Measurements from ENCODE around the gene NUTM2A. TPM values are rescaled to one million over a fixed set of nuclear protein-coding genes. Genes with fewer than 3 reads are reported as not detected.
"Not testable (repeated sequence)": the region's sequence is repeated elsewhere in the genome, so short reads cannot be mapped to it uniquely, and the experiment has no call there.

Gene NUTM2A
- total RNA-seq, 1 donor from 2014 or later: 2.2 TPM

DNA sequence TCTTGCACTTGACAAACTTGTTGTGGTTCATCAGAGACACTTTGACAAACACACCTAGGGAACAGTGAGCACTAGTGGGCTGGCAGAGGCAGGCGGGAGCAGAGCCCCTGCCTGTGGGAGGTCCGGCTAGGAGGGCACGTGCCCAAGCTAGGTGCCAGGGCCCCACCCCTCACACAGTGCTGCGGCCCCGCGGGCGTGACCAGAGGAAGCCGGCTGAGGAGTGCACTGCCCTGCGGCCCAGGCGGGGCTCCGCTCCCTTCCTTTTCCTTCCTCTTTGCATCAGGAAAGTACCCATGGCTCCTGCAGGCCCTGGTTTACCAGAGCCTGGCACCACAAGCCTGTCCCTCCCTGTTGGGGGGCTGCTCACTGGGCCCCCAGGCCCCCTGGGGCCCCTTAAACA lies 9.1 kb upstream of the NUTM2A start:
- H3K4me3 ChIP-seq; H3K36me3 ChIP-seq; intact Hi-C loops (cut with micrococcal nuclease); H3K9me3 ChIP-seq (replicated peaks); H3K27me3 ChIP-seq (ENCODE audit: low read depth): not testable (repeated sequence)
- Histone ChIP-seq H3K4me1 (peaks cover 11% of the 10 kb centered on the region), H3K27ac (replicated peaks) (peak overlapping the region; percentile 38)
- DNase-seq: peak; percentile 35

GRCh38 chr10:87219370-87219769 lies 5.9 kb upstream of the NUTM2A start:
- H3K4me3 ChIP-seq; H3K36me3 ChIP-seq; H3K27ac ChIP-seq (replicated peaks); H3K4me1 ChIP-seq; H3K9me3 ChIP-seq (replicated peaks); intact Hi-C loops (cut with micrococcal nuclease); H3K27me3 ChIP-seq (ENCODE audit: low read depth); DNase-seq: not testable (repeated sequence)

- not testable (repeated sequence) for DNase-seq, H3K36me3 ChIP-seq
These were observed 2.5 kb upstream of the NUTM2A start for GRCh38 chr10:87222789-87223188.

DNA sequence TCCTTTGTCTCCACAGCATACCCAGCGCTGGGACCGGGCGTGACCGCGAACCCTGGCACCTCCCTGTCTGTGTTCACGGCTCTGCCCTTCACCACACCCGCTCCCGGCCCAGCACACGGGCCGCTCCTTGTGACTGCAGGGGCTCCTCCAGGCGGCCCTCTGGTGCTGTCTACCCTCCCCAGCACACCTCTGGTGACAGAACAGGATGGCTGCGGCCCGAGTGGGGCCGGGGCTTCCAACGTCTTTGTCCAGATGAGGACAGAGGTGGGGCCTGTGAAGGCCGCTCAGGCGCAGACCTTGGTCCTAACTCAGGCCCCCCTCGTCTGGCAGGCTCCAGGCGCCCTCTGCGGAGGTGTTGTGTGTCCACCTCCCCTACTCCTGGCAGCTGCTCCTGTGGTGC lies 3.0 kb downstream of the NUTM2A start:
- H3K4me1 ChIP-seq; H3K36me3 ChIP-seq; H3K27ac ChIP-seq (replicated peaks); DNase-seq; H3K9me3 ChIP-seq (replicated peaks); intact Hi-C loops (cut with micrococcal nuclease); H3K4me3 ChIP-seq; H3K27me3 ChIP-seq (ENCODE audit: low read depth): not testable (repeated sequence)

More at GRCh38 chr10:87222789-87223188, 2.5 kb upstream of the NUTM2A start:
- H3K4me3 ChIP-seq; intact Hi-C loops (cut with micrococcal nuclease); H3K27me3 ChIP-seq (ENCODE audit: low read depth); H3K27ac ChIP-seq (replicated peaks); H3K4me1 ChIP-seq; H3K9me3 ChIP-seq (replicated peaks): not testable (repeated sequence)

- H3K36me3 ChIP-seq; intact Hi-C loops (cut with micrococcal nuclease); H3K9me3 ChIP-seq (replicated peaks); H3K4me3 ChIP-seq; H3K27ac ChIP-seq (replicated peaks); H3K27me3 ChIP-seq (ENCODE audit: low read depth); H3K4me1 ChIP-seq; DNase-seq: not testable (repeated sequence)
These were observed 4.0 kb downstream of the NUTM2A start for GRCh38 chr10:87229211-87229610.

DNA sequence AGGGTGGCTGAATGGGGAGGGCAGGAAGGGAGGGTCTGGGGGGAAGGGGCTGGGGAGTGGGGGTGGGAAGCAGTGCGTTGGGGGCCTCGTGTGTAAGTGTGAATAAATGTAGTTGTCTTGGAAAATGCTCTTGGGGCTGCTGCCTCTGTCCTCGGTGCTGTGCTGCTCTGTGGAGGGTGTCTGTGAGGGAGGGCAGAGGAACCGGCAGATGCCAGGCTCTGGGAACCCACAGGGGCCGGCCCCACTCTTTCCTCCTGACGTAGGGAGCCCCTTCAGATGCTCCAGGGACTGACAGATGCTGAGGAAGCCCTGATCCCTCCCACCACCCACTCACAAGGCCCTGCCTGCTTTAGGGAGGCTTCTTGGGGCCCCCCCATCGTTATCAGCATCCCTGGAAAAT lies 9.6 kb downstream of the NUTM2A start:
- H3K36me3 ChIP-seq; H3K4me1 ChIP-seq; H3K27me3 ChIP-seq (ENCODE audit: low read depth); DNase-seq; H3K27ac ChIP-seq (replicated peaks); intact Hi-C loops (cut with micrococcal nuclease); H3K9me3 ChIP-seq (replicated peaks); H3K4me3 ChIP-seq: not testable (repeated sequence)

GRCh38 chr10:87237244-87237643 lies 12.0 kb downstream of the NUTM2A start:
- intact Hi-C loops (cut with micrococcal nuclease); H3K9me3 ChIP-seq (replicated peaks); DNase-seq: not testable (repeated sequence)

GRCh38 chr10:87239346-87239808 lies 14.1 kb downstream of the NUTM2A start:
- H3K36me3 ChIP-seq; H3K4me1 ChIP-seq; H3K4me3 ChIP-seq; H3K27ac ChIP-seq (replicated peaks); H3K27me3 ChIP-seq (ENCODE audit: low read depth); DNase-seq; intact Hi-C loops (cut with micrococcal nuclease); H3K9me3 ChIP-seq (replicated peaks): not testable (repeated sequence)

More at GRCh38 chr10:87237244-87237643, 12.0 kb downstream of the NUTM2A start:
- H3K27me3 ChIP-seq (ENCODE audit: low read depth); H3K27ac ChIP-seq (replicated peaks); H3K4me1 ChIP-seq; H3K4me3 ChIP-seq; H3K36me3 ChIP-seq: not testable (repeated sequence)

- H3K27me3 ChIP-seq (ENCODE audit: low read depth); intact Hi-C loops (cut with micrococcal nuclease); H3K27ac ChIP-seq (replicated peaks); H3K4me1 ChIP-seq; H3K9me3 ChIP-seq (replicated peaks); H3K36me3 ChIP-seq; H3K4me3 ChIP-seq; DNase-seq: not testable (repeated sequence)
These were observed 16.9 kb downstream of the NUTM2A start for GRCh38 chr10:87242192-87242591.

GRCh38 chr10:87247335-87247734 lies 22.1 kb downstream of the NUTM2A start:
- H3K9me3 ChIP-seq (replicated peaks); H3K27ac ChIP-seq (replicated peaks); H3K4me1 ChIP-seq; intact Hi-C loops (cut with micrococcal nuclease); DNase-seq; H3K36me3 ChIP-seq; H3K4me3 ChIP-seq; H3K27me3 ChIP-seq (ENCODE audit: low read depth): not testable (repeated sequence)

DNA sequence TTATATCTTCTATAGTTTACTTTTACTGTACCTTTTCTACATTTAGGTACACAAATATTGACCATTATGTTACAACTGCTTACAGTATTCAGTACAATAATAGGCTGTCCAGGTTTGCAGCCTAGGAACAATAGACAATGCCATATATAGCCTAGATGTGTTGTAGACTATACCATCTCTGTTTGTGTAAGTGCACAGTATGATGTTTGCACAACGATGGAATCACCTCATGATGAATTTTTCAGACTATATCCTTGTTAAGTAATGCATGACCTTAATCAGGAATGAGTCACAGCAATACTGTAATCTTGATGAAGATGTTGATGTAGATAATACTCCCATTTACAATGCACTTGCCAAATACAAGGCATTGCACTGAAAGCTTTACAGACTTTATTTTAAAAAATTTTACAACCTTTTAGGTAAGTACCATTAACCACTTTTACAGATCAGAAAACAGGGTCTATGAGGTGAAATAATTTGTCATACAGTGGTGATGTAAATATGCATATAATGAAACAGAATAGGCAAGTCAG lies 23.6 kb downstream of the NUTM2A start:
- H3K4me1 ChIP-seq; H3K9me3 ChIP-seq (replicated peaks); intact Hi-C loops (cut with micrococcal nuclease); DNase-seq; H3K27me3 ChIP-seq (ENCODE audit: low read depth); H3K4me3 ChIP-seq; H3K36me3 ChIP-seq; H3K27ac ChIP-seq (replicated peaks): not testable (repeated sequence)

DNA sequence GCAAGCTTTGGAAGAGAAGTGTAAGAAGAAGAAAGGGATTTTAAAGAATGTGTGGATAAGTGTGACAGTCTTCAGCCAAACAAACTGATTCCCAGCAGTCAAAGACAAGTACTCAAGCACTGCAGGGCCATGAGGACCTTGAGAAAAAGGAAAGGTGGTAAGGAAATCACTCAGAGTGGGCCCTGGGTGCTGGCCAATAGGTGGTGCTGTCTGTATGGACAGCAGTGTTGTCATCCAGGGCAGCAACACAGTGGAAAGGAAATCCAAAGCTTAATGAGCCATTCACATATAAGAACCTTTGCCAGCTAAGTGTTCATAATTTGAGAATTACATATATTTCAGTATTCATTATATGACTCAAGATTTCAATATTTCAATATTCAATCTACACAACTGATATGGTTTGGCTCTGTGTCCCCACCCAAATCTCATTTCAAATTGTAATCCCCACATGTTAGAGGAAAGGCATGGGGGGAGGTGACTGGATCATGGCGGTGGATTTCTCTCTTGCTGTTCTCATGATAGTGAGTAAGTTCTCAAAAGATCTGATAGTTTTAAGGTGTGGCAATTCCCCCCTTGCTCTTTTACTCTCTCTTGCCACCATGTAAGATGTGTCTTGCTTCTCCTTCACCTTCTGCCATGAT lies 55.6 kb downstream of the NUTM2A start:
- H3K4me3 ChIP-seq; H3K9me3 ChIP-seq (replicated peaks); H3K36me3 ChIP-seq; H3K4me1 ChIP-seq; H3K27me3 ChIP-seq (ENCODE audit: low read depth); intact Hi-C loops (cut with micrococcal nuclease); DNase-seq; H3K27ac ChIP-seq (replicated peaks): not testable (repeated sequence)
